Coronary artery (tissue), 2 donors: ENCODE measurements around the gene NEUROG2.
A peak's percentile ranks its signal among the peaks of the same experiment; 100 is the strongest.
"Not testable (repeated sequence)": the region's sequence is repeated elsewhere in the genome, so short reads cannot be mapped to it uniquely, and the experiment has no call there.

Source experiments
- DNase-seq: peaks from one replicate; pipeline ENCODE4 v3.0.0-alpha.2; 2017; ENCODE audit warnings: low spot score
- H3K27ac ChIP-seq, 2 donors: fragments of 200-600 bp; sonication (generic); one replicate each; pipeline ENCODE4 v1.5.1; 2016 to 2019
- H3K4me3 ChIP-seq: fragments of 200-600 bp; sonication (generic); 2 replicates; pipeline ENCODE4 v1.5.1; 2016; ENCODE audit warnings: mild to moderate bottlenecking, moderate library complexity
- CTCF ChIP-seq: fragments of 200-600 bp; sonication (generic); IDR thresholded peaks from one replicate; pipeline ENCODE4 v1.5.1; 2019; ENCODE audit warnings: antibody characterized with exemption

The NEUROG2 gene

GRCh38 chr4:112510291-112511092, 5.5 kb downstream of the NEUROG2 start:
- no peak for TF ChIP-seq CTCF
- no peak overlapping the region for H3K27ac ChIP-seq
- H3K4me3 ChIP-seq = peak overlapping the region; percentile 66
- DNase-seq = no peak

GRCh38 chr4:112509243-112510141, 6.5 kb downstream of the NEUROG2 start:
- DNase-seq = no peak
- no peak for TF ChIP-seq CTCF
- peak overlapping the region; percentile 66 for H3K4me3 ChIP-seq
- no peak overlapping the region for H3K27ac ChIP-seq

- no peak for DNase-seq
- no peak overlapping the region for H3K27ac ChIP-seq
- no peak for TF ChIP-seq CTCF
- H3K4me3 ChIP-seq = no peak overlapping the region
Measured at GRCh38 chr4:112508356-112508755, 7.6 kb downstream of the NEUROG2 start.

GRCh38 chr4:112504807-112505206, 11.2 kb downstream of the NEUROG2 start:
- no peak overlapping the region for H3K4me3 ChIP-seq
- TF ChIP-seq CTCF = no peak
- DNase-seq = no peak
- no peak overlapping the region for H3K27ac ChIP-seq

GRCh38 chr4:112502871-112503270, 13.1 kb downstream of the NEUROG2 start:
- no peak overlapping the region for H3K4me3 ChIP-seq
- H3K27ac ChIP-seq = no peak overlapping the region
- no peak for DNase-seq
- no peak for TF ChIP-seq CTCF

GRCh38 chr4:112492321-112492720, 23.7 kb downstream of the NEUROG2 start:
- no peak for TF ChIP-seq CTCF
- no peak overlapping the region for H3K4me3 ChIP-seq
- no peak for DNase-seq
- no peak overlapping the region for H3K27ac ChIP-seq

GRCh38 chr4:112490808-112491207, 25.2 kb downstream of the NEUROG2 start:
- not testable (repeated sequence) for H3K27ac ChIP-seq, H3K4me3 ChIP-seq, DNase-seq
